ENCODE data around the gene STEAP4.

DNA sequence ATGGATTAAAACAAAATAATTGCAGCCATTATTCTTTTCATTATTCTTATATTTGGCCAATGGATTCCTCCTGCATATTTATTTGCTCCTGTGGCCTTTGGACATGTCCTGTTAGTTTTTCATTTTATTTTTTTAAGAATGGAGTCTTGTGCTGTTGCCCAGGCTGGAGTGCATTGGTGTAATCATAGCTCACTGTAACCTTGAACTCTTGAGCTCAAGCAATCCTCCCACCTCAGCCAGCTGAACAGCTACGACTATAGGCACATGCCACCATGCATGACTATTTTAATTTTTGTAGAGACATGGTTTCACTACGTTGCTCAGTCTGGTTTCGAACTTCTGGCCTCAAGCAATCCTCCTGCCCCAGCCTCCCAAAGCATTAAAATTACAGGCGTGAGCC, 44.1 kb downstream of the STEAP4 start:
- TF ChIP-seq EZH2 (IDR thresholded peaks at IDR 0.05), result no peak
- no peak for TF ChIP-seq POLR2AphosphoS5 (IDR thresholded peaks at IDR 0.05; ENCODE audit: borderline replicate concordance, low read depth, low read length)
- TF ChIP-seq FOXP2 (optimal IDR thresholded peaks at IDR 0.05; ENCODE audit: control extremely low read depth, extremely low read length, insufficient read depth), result no peak

Measured in SK-N-MC (cell line).